Ovary (tissue), 3 donors: ENCODE measurements around the gene MPIG6B.

ENCODE experiments used
- CTCF ChIP-seq, 3 donors: fragments of 450-650 bp in 2 of 3; fragments of 200-600 bp in 1 of 3; IDR thresholded peaks; one replicate each; pipeline versions ENCODE4 v1.5.1 to v1.8.0; 2016 to 2022; ENCODE audit warnings: antibody characterized with exemption in 3 of 3, mild to moderate bottlenecking in 1 of 3
- EP300 ChIP-seq: sonication (generic); formaldehyde crosslinking; IDR thresholded peaks from one replicate; pipeline ENCODE4 v1.6.1; 2017; ENCODE audit warnings: antibody characterized with exemption
- POLR2A ChIP-seq: fragments of 450-650 bp; IDR thresholded peaks from one replicate; pipeline ENCODE4 v1.6.1; 2017; ENCODE audit warnings: antibody characterized with exemption, mild to moderate bottlenecking, moderate library complexity
- donor health status: DM: no; HTN: no; CAD: no.

DNA sequence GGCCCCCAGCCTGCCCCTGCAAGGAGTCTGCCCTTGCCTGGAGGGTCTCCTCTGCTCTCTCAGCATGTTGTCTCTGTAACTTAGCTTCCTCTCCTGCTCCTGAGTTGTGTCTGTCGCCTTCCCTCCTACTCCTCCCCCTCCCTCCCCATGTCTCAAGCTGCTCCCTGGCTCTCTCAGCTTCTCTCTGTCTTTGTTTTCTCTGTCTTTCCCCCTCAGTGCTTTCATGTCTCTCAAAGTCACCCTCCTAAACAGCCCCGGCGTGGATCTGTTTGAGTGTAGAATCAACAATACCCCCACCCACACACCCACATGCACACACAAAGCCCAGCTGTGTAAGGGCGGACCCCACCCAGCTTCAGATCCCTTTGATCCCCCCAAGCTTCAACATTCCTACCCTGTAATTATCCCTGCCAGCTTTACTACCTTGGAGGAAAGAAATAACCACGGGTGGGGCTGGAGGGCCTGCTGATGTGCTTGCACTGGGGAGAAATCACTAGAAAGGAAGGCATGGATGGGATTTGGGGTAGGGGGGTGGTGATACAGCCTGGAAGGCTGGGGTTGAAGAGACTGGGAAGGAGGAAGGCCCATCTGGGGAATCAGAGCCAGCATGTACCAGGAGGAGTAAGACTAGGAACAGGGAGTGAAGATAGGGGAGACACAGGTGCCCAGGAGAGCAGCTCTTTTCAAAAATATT lies 9.0 kb upstream of the MPIG6B start:
- TF ChIP-seq POLR2A = no peak
- TF ChIP-seq CTCF (IDR thresholded peaks at IDR 0.05) = no peak
- TF ChIP-seq EP300 = no peak
